Measurements from ENCODE around the gene FGF4. TPM values are rescaled to one million over a fixed set of nuclear protein-coding genes. Genes with fewer than 3 reads are reported as not detected.

Gene FGF4
- total RNA-seq, 6 donors from 2014 or later, result not detected

- TF ChIP-seq, protein P1, sequence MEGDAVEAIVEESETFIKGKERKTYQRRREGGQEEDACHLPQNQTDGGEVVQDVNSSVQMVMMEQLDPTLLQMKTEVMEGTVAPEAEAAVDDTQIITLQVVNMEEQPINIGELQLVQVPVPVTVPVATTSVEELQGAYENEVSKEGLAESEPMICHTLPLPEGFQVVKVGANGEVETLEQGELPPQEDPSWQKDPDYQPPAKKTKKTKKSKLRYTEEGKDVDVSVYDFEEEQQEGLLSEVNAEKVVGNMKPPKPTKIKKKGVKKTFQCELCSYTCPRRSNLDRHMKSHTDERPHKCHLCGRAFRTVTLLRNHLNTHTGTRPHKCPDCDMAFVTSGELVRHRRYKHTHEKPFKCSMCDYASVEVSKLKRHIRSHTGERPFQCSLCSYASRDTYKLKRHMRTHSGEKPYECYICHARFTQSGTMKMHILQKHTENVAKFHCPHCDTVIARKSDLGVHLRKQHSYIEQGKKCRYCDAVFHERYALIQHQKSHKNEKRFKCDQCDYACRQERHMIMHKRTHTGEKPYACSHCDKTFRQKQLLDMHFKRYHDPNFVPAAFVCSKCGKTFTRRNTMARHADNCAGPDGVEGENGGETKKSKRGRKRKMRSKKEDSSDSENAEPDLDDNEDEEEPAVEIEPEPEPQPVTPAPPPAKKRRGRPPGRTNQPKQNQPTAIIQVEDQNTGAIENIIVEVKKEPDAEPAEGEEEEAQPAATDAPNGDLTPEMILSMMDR (IDR thresholded peaks at IDR 0.05), result no peak
- no peak for TF ChIP-seq EP300 (IDR thresholded peaks at IDR 0.05)
- no peak for TF ChIP-seq POLR2AphosphoS5 (IDR thresholded peaks at IDR 0.05)
- no peak for TF ChIP-seq POLR2A (IDR thresholded peaks at IDR 0.05)
- ATAC-seq (ENCODE audit: low FRiP score in 2 of 2), result no peak
- Histone ChIP-seq H3K36me3 (no peaks in the 10 kb centered on the region), H3K9me3 (no peaks in the 10 kb centered on the region), H3K27me3 (no peaks in the 10 kb centered on the region), H3K4me3 (no peak overlapping the region), H3K4me1 (no peaks in the 10 kb centered on the region), H3K27ac (no peak overlapping the region)
- peak in 1 of 2 donors; percentile 36 for DNase-seq
- 80 to 93% methylated on average over 10 to 11 of the region's 11 CpGs for WGBS, 2 donors
Observed at GRCh38 chr11:69788956-69789355, 13.8 kb upstream of the FGF4 start.

DNA sequence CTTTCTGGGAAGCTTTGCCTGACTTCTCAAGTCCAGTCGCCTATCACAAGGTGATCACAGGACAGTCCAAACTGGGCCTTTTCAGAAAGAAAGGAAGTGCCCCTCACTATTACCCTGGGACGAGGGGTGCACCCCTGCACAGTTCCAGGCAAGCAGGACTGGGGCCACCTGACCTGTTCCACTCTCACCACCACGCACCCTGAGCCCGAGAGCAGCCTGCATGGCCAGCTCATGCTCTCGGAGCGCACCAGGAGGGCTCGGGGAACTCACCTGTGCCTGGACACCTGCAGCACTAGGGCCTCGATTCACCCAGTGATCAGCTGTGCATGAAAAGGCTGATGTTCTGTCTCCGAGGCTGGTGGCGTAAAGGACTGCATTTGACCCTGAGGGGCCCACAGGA is 12.8 kb upstream of the FGF4 start:
- ATAC-seq (ENCODE audit: low FRiP score in 2 of 2), result no peak
- Histone ChIP-seq H3K36me3 (no peaks in the 10 kb centered on the region), H3K27me3 (no peaks in the 10 kb centered on the region), H3K9me3 (no peaks in the 10 kb centered on the region), H3K4me3 (no peak overlapping the region), H3K27ac (no peak overlapping the region), H3K4me1 (no peaks in the 10 kb centered on the region)
- TF ChIP-seq POLR2A (IDR thresholded peaks at IDR 0.05), result no peak
- TF ChIP-seq POLR2AphosphoS5 (IDR thresholded peaks at IDR 0.05), result no peak
- TF ChIP-seq EP300 (IDR thresholded peaks at IDR 0.05), result no peak
- TF ChIP-seq, protein P1 (IDR thresholded peaks at IDR 0.05), result no peak
- DNase-seq, result no peak
- WGBS, 2 donors, result 80 to 83% methylated on average over 4 to 10 of the region's 10 CpGs

DNA sequence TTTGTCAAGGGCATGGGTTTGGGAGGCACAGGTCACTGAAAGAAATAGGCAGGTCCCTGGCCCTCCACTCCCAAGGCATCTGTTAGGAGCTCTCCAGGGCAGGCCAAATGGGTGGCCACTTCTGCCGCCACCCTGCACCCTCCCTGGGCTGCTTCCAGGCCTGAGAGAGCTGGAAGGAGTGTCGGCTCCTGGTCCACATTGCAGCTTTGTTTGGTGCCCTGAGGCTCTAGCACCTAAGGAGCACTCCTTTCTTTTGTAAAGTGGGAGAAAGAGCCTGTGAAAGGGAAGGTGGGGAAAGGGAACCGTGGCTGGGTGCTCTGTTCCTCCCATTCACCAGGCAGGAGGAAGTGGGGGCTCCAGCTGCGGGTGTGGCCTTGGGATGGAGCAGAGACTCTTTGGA is 12.3 kb upstream of the FGF4 start:
- Histone ChIP-seq H3K9me3 (no peaks in the 10 kb centered on the region), H3K4me1 (no peaks in the 10 kb centered on the region), H3K27ac (no peak overlapping the region), H3K36me3 (no peaks in the 10 kb centered on the region), H3K4me3 (no peak overlapping the region), H3K27me3 (no peaks in the 10 kb centered on the region)
- TF ChIP-seq EP300 (IDR thresholded peaks at IDR 0.05), result no peak
- TF ChIP-seq POLR2A (IDR thresholded peaks at IDR 0.05), result no peak
- TF ChIP-seq, protein P1 (IDR thresholded peaks at IDR 0.05), result no peak
- no peak for DNase-seq
- no peak for ATAC-seq (ENCODE audit: low FRiP score in 2 of 2)
- 32 to 51% methylated on average over 3 to 4 of the region's 4 CpGs for WGBS, 2 donors

GRCh38 chr11:69781241-69781640 is 6.1 kb upstream of the FGF4 start:
- no peak for ATAC-seq (ENCODE audit: low FRiP score in 2 of 2)
- Histone ChIP-seq H3K27me3 (no peaks in the 10 kb centered on the region), H3K9me3 (no peaks in the 10 kb centered on the region), H3K36me3 (no peaks in the 10 kb centered on the region), H3K4me1 (no peaks in the 10 kb centered on the region), H3K4me3 (no peak overlapping the region), H3K27ac (no peak overlapping the region)
- TF ChIP-seq, protein P1 (IDR thresholded peaks at IDR 0.05), result no peak
- TF ChIP-seq POLR2A (IDR thresholded peaks at IDR 0.05) (no peak), POLR2AphosphoS5 (IDR thresholded peaks at IDR 0.05) (no peak), EP300 (IDR thresholded peaks at IDR 0.05) (no peak)
- DNase-seq, result no peak
- 73 to 80% methylated on average over 8 of the region's 8 CpGs for WGBS, 2 donors

DNA sequence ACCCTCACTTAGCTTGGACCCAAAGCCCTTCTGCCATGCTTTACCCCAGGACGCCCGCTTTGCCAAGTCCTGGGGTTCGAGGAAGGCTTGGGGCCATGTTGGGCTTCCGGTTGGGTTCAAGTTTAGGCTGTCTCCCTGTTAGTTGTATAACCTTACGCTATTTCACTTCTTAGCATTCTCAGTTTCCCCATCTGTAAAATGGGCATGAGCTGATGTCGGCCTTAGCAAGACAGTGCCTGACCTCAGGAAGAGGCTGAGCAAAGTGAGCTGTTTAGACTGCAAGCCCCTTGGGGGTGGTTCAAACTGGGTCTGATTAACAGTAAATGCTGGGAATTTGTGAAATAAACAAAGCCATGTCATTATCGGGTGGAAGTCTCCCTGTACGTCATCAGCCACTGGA is 3.2 kb upstream of the FGF4 start:
- ATAC-seq (ENCODE audit: low FRiP score in 2 of 2), result no peak

More for the DNA sequence above, 3.2 kb upstream of the FGF4 start:
- peaks cover 0 to 16% (median 0%) of the 10 kb centered on the region in 4 donors for H3K4me1 ChIP-seq
- WGBS, 2 donors, result 89 to 91% methylated on average over 8 of the region's 8 CpGs
- H3K27me3 ChIP-seq, result peaks cover 0 to 24% (median 10%) of the 10 kb centered on the region in 4 donors
- no peaks in the 10 kb centered on the region for H3K9me3 ChIP-seq
- TF ChIP-seq, protein P1 (IDR thresholded peaks at IDR 0.05), result no peak
- no peak for TF ChIP-seq EP300 (IDR thresholded peaks at IDR 0.05)
- no peak for TF ChIP-seq POLR2AphosphoS5 (IDR thresholded peaks at IDR 0.05)
- TF ChIP-seq POLR2A (IDR thresholded peaks at IDR 0.05), result no peak
- H3K36me3 ChIP-seq, result no peaks in the 10 kb centered on the region
- H3K4me3 ChIP-seq, result no peak overlapping the region
- DNase-seq, result no peak
- H3K27ac ChIP-seq, result no peak overlapping the region

Data from upper lobe of left lung (tissue), 6 donors.